Omental fat pad (tissue), 4 donors: ENCODE data around the gene GALNT5. TPM values are rescaled to one million over a fixed set of nuclear protein-coding genes. Genes with fewer than 3 reads are reported as not detected.

Source experiments
- ATAC-seq: fragments of 150-250 bp; one replicate; pipeline ENCODE4 v1.9.1; 2016; ENCODE audit warnings: mild to moderate bottlenecking, moderate library complexity; ENCODE audit not compliant: low FRiP score
- DNase-seq: peaks from one replicate; pipeline ENCODE4 v3.0.0-alpha.2; 2019; ENCODE audit warnings: low spot score
- CTCF ChIP-seq, 3 donors: fragments of 450-650 bp; IDR thresholded peaks; one replicate each; pipeline ENCODE4 v1.5.1; 2016 to 2017; ENCODE audit warnings: antibody characterized with exemption in 3 of 3, mild to moderate bottlenecking in 3 of 3, moderate library complexity in 2 of 3
- total RNA-seq, 4 donors: library from RNA; depleted of rRNA; stranded (reverse); fragments of >200 nt; gene quantifications; one replicate each; pipeline ENCODE4 v1.1.0, GENCODE V29; 2016

GALNT5 gene
- total RNA-seq, 4 donors from 2014 or later, result 0.06 to 0.16 (median 0.09) TPM; not detected in 1

- TF ChIP-seq CTCF (IDR thresholded peaks at IDR 0.05), result no peak
- DNase-seq (no peak), ATAC-seq (no peak)
Measured at GRCh38 chr2:157322432-157322831, 64.9 kb downstream of the GALNT5 start.

- DNase-seq, result no peak
- ATAC-seq, result no peak
- no peak for TF ChIP-seq CTCF (IDR thresholded peaks at IDR 0.05)
Measured at GRCh38 chr2:157324331-157324843, 66.9 kb downstream of the GALNT5 start.

GRCh38 chr2:157325786-157326185 is 68.3 kb downstream of the GALNT5 start, which contains the start of gene ERMN:
Gene ERMN (minus strand): TSS chr2:157325824. CDS start chr2:157325642, 182 bp downstream.
- DNase-seq (no peak), ATAC-seq (no peak)
- TF ChIP-seq CTCF (IDR thresholded peaks at IDR 0.05), result no peak

GRCh38 chr2:157326698-157327097 is 69.2 kb downstream of the GALNT5 start:
- ATAC-seq (no peak), DNase-seq (no peak)
- no peak for TF ChIP-seq CTCF (IDR thresholded peaks at IDR 0.05)

GRCh38 chr2:157327200-157327599 is 69.7 kb downstream of the GALNT5 start:
- DNase-seq, result no peak
- ATAC-seq, result no peak
- no peak for TF ChIP-seq CTCF (IDR thresholded peaks at IDR 0.05)

- TF ChIP-seq CTCF (IDR thresholded peaks at IDR 0.05), result no peak
- ATAC-seq (peak; percentile 68), DNase-seq (peak; percentile 86)
Measured at GRCh38 chr2:157327621-157328500, 70.4 kb downstream of the GALNT5 start.

GRCh38 chr2:157329524-157329923 is 72.0 kb downstream of the GALNT5 start:
- ATAC-seq (no peak), DNase-seq (no peak)
- TF ChIP-seq CTCF (IDR thresholded peaks at IDR 0.05), result no peak
